Caco-2 (cell line): ENCODE results near the gene DNAH1. TPM values are rescaled to one million over a fixed set of nuclear protein-coding genes. Genes with fewer than 3 reads are reported as not detected.

Source experiments
- BruUV-seq: library from RNA; stranded (reverse); fragments of 400-500 nt; replicated peaks from 2 replicates; lab custom pipeline; 2021; lab: Mats Ljungman, UMichigan
- CTCF ChIA-PET: fragments of 300-600 bp; sonication (Branson Sonifier 250); formaldehyde crosslinking; loops from one replicate; lab custom pipeline; 2022; ENCODE audit warnings: antibody characterized with exemption; lab: Charles Lee
- POLR2A ChIA-PET: fragments of 300-600 bp; sonication (Branson Sonifier 250); formaldehyde crosslinking; loops from one replicate; lab custom pipeline; 2022; ENCODE audit warnings: antibody characterized with exemption; lab: Charles Lee
- DNase-seq, 2 experiments: peaks; one replicate each; pipeline versions ENCODE4 v3.0.0 to v3.0.0-alpha.2; 2020 to 2022
- H3K27me3 ChIP-seq: replicated peaks from 2 replicates; pipeline ENCODE4 v1.6.0; 2011; ENCODE audit warnings: low read length; ENCODE audit not compliant: control insufficient read depth, insufficient read depth
- H3K36me3 ChIP-seq: 2 replicates; pipeline ENCODE4 v1.5.1; 2011; ENCODE audit warnings: low read length; ENCODE audit not compliant: control insufficient read depth, insufficient read depth
- H3K4me1 ChIP-seq: fragments of 250-450 bp; sonication (Bioruptor Pico); 2 replicates; pipeline ENCODE4 v1.5.1; 2020; ENCODE audit warnings: mild to moderate bottlenecking
- H3K4me3 ChIP-seq: 2 replicates; pipeline ENCODE4 v1.5.1; 2011; ENCODE audit warnings: low read depth, mild to moderate bottlenecking, control low read depth, low read length
- H3K9me3 ChIP-seq: fragments of 250-450 bp; sonication (Bioruptor Pico); 2 replicates; pipeline ENCODE4 v1.5.1; 2020; ENCODE audit warnings: mild to moderate bottlenecking, moderate library complexity
- H3K27ac Mint-ChIP-seq: one replicate; pipeline ENCODE4 v1.8.0; 2022; ENCODE audit warnings: mixed read lengths; ENCODE audit not compliant: unreplicated experiment
- H3K27me3 Mint-ChIP-seq: one replicate; pipeline ENCODE4 v1.8.0; 2022; ENCODE audit warnings: mixed read lengths; ENCODE audit not compliant: insufficient read depth, unreplicated experiment
- H3K36me3 Mint-ChIP-seq: one replicate; pipeline ENCODE4 v1.8.0; 2022; ENCODE audit warnings: mild to moderate bottlenecking, mixed read lengths; ENCODE audit not compliant: insufficient read depth, unreplicated experiment
- H3K4me1 Mint-ChIP-seq: one replicate; pipeline ENCODE4 v1.8.0; 2022; ENCODE audit warnings: low read depth, mixed read lengths; ENCODE audit not compliant: unreplicated experiment
- H3K4me3 Mint-ChIP-seq: one replicate; pipeline ENCODE4 v1.8.0; 2022; ENCODE audit warnings: mild to moderate bottlenecking, moderate library complexity, mixed read lengths; ENCODE audit not compliant: unreplicated experiment
- H3K9me3 Mint-ChIP-seq: one replicate; pipeline ENCODE4 v1.8.0; 2022; ENCODE audit warnings: mixed read lengths; ENCODE audit not compliant: unreplicated experiment
- intact Hi-C: fragments of 100-400 bp; cut with micrococcal nuclease; formaldehyde crosslinking; loops from one replicate; pipeline ENCODE4 v1.10.0; 2022; ENCODE audit not compliant: unreplicated experiment
- total RNA-seq: library from RNA; stranded (reverse); gene quantifications from 2 replicates; pipeline ENCODE4 v1.2.3, GENCODE V29; 2022
- TF ChIP-seq, protein P1 (sequence below), 2 experiments: fragments of 200-600 bp in 1 of 2; IDR thresholded peaks; 1 replicate in 1 of 2; 2 replicates in 1 of 2; pipeline versions ENCODE4 v1.5.1 to v1.8.0; 2011 to 2022; ENCODE audit warnings: antibody characterized with exemption in 1 of 2, control low read depth in 1 of 2, inconsistent platforms in 1 of 2, low read depth in 1 of 2, low read length in 1 of 2, mild to moderate bottlenecking in 1 of 2, moderate library complexity in 1 of 2; ENCODE audit not compliant: insufficient read depth in 1 of 2, severe bottlenecking in 1 of 2, unreplicated experiment in 1 of 2

Gene DNAH1
- total RNA-seq, 1 experiment from 2014 or later = 4.1 TPM

DNA sequence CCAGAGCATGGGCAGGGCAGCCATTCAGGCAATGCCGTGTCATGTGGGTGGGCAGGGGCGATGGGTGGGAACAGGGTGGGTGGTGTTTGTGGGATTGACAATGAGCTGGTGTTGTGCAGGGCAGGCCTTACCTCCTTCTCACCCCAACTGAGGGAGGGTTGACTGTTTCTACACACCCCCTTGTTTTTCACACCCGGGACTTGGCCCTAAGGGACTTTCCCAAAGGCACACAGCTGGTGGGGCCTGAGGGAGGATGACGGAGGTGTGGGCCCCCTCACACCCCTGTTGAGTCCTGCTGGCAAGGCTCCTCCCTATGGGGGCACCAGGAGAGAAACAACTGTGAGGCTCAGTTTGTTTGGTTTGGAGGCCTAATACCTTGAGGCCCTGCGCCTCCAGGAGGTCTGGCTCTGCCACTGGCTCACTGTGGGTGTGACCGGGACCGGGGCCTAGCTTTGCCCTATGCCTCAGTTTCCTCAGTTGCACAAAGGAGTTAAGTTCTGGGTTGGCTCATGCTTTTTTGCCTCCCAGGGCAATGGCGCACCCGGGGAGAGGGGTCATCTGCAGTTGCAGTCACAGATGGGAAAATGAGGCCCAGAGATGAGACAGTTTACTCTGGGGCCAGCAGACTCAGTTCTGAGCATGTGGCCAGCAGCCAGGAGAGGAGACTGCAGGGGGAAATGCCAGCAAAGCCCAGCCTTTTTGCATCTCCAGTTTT lies 5.1 kb upstream of the DNAH1 start:
- Mint-ChIP-seq H3K27ac (no peak overlapping the region), H3K36me3 (peaks cover 4% of the 10 kb centered on the region), H3K9me3 (no peaks in the 10 kb centered on the region), H3K4me1 (peaks cover 4% of the 10 kb centered on the region), H3K4me3 (no peak overlapping the region), H3K27me3 (no peaks in the 10 kb centered on the region)
- TF ChIP-seq, protein P1, sequence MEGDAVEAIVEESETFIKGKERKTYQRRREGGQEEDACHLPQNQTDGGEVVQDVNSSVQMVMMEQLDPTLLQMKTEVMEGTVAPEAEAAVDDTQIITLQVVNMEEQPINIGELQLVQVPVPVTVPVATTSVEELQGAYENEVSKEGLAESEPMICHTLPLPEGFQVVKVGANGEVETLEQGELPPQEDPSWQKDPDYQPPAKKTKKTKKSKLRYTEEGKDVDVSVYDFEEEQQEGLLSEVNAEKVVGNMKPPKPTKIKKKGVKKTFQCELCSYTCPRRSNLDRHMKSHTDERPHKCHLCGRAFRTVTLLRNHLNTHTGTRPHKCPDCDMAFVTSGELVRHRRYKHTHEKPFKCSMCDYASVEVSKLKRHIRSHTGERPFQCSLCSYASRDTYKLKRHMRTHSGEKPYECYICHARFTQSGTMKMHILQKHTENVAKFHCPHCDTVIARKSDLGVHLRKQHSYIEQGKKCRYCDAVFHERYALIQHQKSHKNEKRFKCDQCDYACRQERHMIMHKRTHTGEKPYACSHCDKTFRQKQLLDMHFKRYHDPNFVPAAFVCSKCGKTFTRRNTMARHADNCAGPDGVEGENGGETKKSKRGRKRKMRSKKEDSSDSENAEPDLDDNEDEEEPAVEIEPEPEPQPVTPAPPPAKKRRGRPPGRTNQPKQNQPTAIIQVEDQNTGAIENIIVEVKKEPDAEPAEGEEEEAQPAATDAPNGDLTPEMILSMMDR (IDR thresholded peaks at IDR 0.05; ENCODE audit: insufficient read depth in 1 of 2, low read depth in 1 of 2, low read length in 1 of 2, severe bottlenecking in 1 of 2, unreplicated experiment in 1 of 2) = no peak
- peaks cover 8% of the 10 kb centered on the region; the same call in 1 of the 2 replicates for H3K4me1 ChIP-seq
- H3K9me3 ChIP-seq = no peaks in the 10 kb centered on the region
- H3K36me3 ChIP-seq = no peaks in the 10 kb centered on the region
- no peaks in the 10 kb centered on the region for H3K27me3 ChIP-seq
- ChIA-PET POLR2A (no interaction called here), CTCF (no interaction called here)
- H3K4me3 ChIP-seq = no peak overlapping the region
- intact Hi-C loops = no loop called here
- no peak for DNase-seq
- no TSS peak for BruUV-seq

DNA sequence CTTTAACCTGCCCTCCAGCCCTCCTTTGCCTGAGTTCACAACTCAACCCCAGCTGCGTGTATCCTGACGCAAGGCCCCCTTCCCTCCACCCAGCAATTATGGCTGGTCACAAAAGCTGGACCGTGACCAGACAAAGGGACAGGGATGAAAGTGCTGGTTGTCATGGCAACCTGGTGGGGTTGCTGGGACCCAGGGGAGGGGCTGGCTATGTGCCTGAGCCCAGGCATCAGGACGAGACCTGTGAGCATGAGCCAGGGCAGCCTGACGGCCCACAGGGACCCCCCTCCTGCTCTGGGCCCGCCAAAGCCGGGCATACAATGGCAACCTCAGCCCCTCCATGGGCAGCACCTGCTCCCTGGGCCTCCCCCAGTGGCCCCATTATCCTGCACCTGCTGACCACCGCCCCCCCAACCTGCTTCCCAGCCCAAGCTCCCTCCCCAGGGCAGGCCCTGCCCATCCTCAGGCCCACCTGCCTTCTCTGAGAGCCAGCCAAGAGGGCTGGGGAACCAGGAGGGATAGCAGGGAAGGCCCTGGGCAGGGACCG lies 4.5 kb upstream of the DNAH1 start:
- Histone ChIP-seq H3K36me3 (no peaks in the 10 kb centered on the region), H3K9me3 (no peaks in the 10 kb centered on the region), H3K27me3 (no peaks in the 10 kb centered on the region), H3K4me1 (0 out of 2 replicates have a peak, but pooled peaks cover 4% of the 10 kb centered on the region), H3K4me3 (no peak overlapping the region)
- no TSS peak for BruUV-seq
- Mint-ChIP-seq H3K27me3 (no peaks in the 10 kb centered on the region), H3K27ac (no peak overlapping the region), H3K4me3 (no peak overlapping the region), H3K9me3 (no peaks in the 10 kb centered on the region), H3K36me3 (peaks cover 4% of the 10 kb centered on the region), H3K4me1 (no peaks in the 10 kb centered on the region)
- DNase-seq = no peak
- intact Hi-C loops = no loop called here
- TF ChIP-seq, protein P1 (IDR thresholded peaks at IDR 0.05; ENCODE audit: insufficient read depth in 1 of 2, low read depth in 1 of 2, low read length in 1 of 2, severe bottlenecking in 1 of 2, unreplicated experiment in 1 of 2) = no peak
- CTCF ChIA-PET = no interaction called here
- POLR2A ChIA-PET = no interaction called here

DNA sequence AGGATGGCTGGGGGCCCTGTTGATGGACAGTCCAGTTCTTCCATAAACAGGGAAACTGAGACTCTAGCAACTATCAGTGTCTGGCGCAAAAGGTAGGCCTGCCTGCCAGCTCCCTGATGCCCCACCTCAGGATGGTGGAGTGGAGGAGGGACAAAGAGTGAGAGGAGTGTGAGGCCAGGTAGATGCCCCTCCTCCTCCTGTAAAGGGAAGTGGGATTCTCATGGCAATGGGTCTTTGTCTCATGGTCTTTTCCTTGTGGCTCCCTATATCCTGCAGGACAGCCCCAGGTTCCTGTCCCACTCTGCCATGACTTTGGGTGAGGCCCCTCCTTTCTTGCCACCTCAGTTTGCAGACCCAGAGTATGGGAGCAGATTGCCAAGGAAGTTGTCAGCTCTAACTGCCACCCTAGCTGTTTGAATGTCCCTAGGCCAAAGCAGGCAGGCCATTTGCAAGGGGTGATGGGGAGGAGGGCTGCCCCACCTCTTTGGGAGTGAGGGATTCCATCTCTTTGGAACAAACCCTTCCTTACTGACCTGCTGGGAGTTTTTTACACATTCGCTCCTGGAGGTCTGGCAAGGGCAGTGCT lies 2.8 kb upstream of the DNAH1 start:
- Histone ChIP-seq H3K9me3 (no peaks in the 10 kb centered on the region), H3K4me1 (peaks cover 12% of the 10 kb centered on the region), H3K36me3 (no peaks in the 10 kb centered on the region), H3K27me3 (no peaks in the 10 kb centered on the region), H3K4me3 (no peak overlapping the region)
- no peak for DNase-seq
- H3K27me3 Mint-ChIP-seq = no peaks in the 10 kb centered on the region
- no peak overlapping the region for H3K4me3 Mint-ChIP-seq
- intact Hi-C loops = no loop called here
- no peaks in the 10 kb centered on the region for H3K9me3 Mint-ChIP-seq
- TF ChIP-seq, protein P1 (IDR thresholded peaks at IDR 0.05; ENCODE audit: insufficient read depth in 1 of 2, low read depth in 1 of 2, low read length in 1 of 2, severe bottlenecking in 1 of 2, unreplicated experiment in 1 of 2) = no peak
- peak overlapping the region; percentile 17 for H3K27ac Mint-ChIP-seq
- ChIA-PET POLR2A (interaction anchor here (0.6 kb wide), 1 partner anchor 14 kb away, joined by 5 read pairs; no protein-coding TSS in a partner anchor), CTCF (no interaction called here)
- BruUV-seq = no TSS peak
- peaks cover 3% of the 10 kb centered on the region for H3K4me1 Mint-ChIP-seq
- H3K36me3 Mint-ChIP-seq = peaks cover 4% of the 10 kb centered on the region
